Measurements from ENCODE around the gene COL4A1. TPM values are rescaled to one million over a fixed set of nuclear protein-coding genes. Genes with fewer than 3 reads are reported as not detected.

Gene COL4A1
- total and polyA plus RNA-seq, 12 donors = 83.3 to 342 (median 147) TPM

GRCh38 chr13:110297766-110298504 lies 9.0 kb downstream of the COL4A1 start:
- Histone ChIP-seq H3K36me3 (peaks cover 0 to 29% (median 0%) of the 10 kb centered on the region in 9 donors), H3K4me1 (peaks cover 41 to 100% (median 93%) of the 10 kb centered on the region in 9 donors), H3K9me3 (no peaks in the 10 kb centered on the region), H3K4me3 (peak overlapping the region in 7 of 10 donors; percentile 18 to 39 (median 39)), H3K27me3 (peaks cover 0 to 35% (median 0%) of the 10 kb centered on the region in 7 donors), H3K27ac (peak overlapping the region; percentile 33 to 87 (median 75))
- no peak for DNase-seq
- 60 to 67% methylated on average over 12 of the region's 12 CpGs for whole genome bisulfite sequencing, 2 donors
- peak in 1 of 8 donors; percentile 10 for ATAC-seq
- TF ChIP-seq, protein P1, sequence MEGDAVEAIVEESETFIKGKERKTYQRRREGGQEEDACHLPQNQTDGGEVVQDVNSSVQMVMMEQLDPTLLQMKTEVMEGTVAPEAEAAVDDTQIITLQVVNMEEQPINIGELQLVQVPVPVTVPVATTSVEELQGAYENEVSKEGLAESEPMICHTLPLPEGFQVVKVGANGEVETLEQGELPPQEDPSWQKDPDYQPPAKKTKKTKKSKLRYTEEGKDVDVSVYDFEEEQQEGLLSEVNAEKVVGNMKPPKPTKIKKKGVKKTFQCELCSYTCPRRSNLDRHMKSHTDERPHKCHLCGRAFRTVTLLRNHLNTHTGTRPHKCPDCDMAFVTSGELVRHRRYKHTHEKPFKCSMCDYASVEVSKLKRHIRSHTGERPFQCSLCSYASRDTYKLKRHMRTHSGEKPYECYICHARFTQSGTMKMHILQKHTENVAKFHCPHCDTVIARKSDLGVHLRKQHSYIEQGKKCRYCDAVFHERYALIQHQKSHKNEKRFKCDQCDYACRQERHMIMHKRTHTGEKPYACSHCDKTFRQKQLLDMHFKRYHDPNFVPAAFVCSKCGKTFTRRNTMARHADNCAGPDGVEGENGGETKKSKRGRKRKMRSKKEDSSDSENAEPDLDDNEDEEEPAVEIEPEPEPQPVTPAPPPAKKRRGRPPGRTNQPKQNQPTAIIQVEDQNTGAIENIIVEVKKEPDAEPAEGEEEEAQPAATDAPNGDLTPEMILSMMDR (IDR thresholded peaks at IDR 0.05) = no peak
- intact Hi-C loops (cut with DNase I) = no loop called here

GRCh38 chr13:110297011-110297410 lies 9.9 kb downstream of the COL4A1 start:
- DNase-seq = no peak
- H3K27ac ChIP-seq = peak overlapping the region in 2 of 10 donors; percentile 79 to 87
- no peak for ATAC-seq
- no peak overlapping the region for H3K4me3 ChIP-seq
- no peaks in the 10 kb centered on the region for H3K9me3 ChIP-seq
- peaks cover 0 to 29% (median 0%) of the 10 kb centered on the region in 9 donors for H3K36me3 ChIP-seq
- TF ChIP-seq, protein P1 (IDR thresholded peaks at IDR 0.05) = no peak
- intact Hi-C loops (cut with DNase I) = no loop called here
- peaks cover 42 to 100% (median 95%) of the 10 kb centered on the region in 9 donors for H3K4me1 ChIP-seq
- H3K27me3 ChIP-seq = peaks cover 0 to 35% (median 0%) of the 10 kb centered on the region in 7 donors
- 67 to 69% methylated on average over 6 of the region's 6 CpGs for WGBS, 2 donors

- ATAC-seq = no peak
Observed at GRCh38 chr13:110294622-110295021, 12.3 kb downstream of the COL4A1 start.

DNA sequence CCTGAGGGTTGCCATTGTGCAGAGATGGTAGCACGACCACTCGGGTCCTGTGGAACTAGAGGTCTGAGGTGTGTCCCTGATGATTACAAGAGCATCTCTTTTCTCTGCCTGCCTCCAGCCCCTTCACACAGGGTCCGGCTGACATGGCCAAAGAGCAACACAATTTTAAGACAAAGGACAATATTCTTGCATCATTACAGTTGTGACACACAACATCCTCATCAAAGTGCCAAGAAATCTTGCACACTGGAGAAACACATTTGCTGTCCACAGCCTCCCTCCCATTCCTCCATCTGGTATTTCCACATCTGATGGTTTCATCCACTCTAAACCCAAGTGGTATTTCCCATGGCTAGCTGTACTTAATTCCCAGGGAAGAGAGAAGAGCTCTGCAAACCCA lies 12.8 kb downstream of the COL4A1 start:
- intact Hi-C loops (cut with DNase I) = no loop called here
- Histone ChIP-seq H3K4me3 (no peak overlapping the region), H3K36me3 (peaks cover 0 to 23% (median 0%) of the 10 kb centered on the region in 9 donors), H3K27ac (peak overlapping the region in 7 of 10 donors; percentile 13 to 67 (median 49)), H3K4me1 (peaks cover 27 to 91% (median 67%) of the 10 kb centered on the region in 9 donors), H3K27me3 (peaks cover 0 to 27% (median 0%) of the 10 kb centered on the region in 7 donors), H3K9me3 (no peaks in the 10 kb centered on the region)
- TF ChIP-seq, protein P1 (IDR thresholded peaks at IDR 0.05) = no peak
- ATAC-seq (peak in 4 of 8 donors; percentile 13 to 69 (median 33)), DNase-seq (no peak)
- 73 to 76% methylated on average over 3 of the region's 3 CpGs for WGBS, 2 donors

More at GRCh38 chr13:110294622-110295021, 12.3 kb downstream of the COL4A1 start:
- peaks cover 0 to 22% (median 0%) of the 10 kb centered on the region in 9 donors for H3K36me3 ChIP-seq
- no peaks in the 10 kb centered on the region for H3K9me3 ChIP-seq
- DNase-seq = no peak
- H3K27ac ChIP-seq = peak overlapping the region in 4 of 10 donors; percentile 2 to 67 (median 50)
- H3K27me3 ChIP-seq = peaks cover 0 to 31% (median 0%) of the 10 kb centered on the region in 7 donors
- H3K4me3 ChIP-seq = no peak overlapping the region
- intact Hi-C loops (cut with DNase I) = no loop called here
- TF ChIP-seq, protein P1 (IDR thresholded peaks at IDR 0.05) = no peak
- peaks cover 30 to 96% (median 72%) of the 10 kb centered on the region in 9 donors for H3K4me1 ChIP-seq
